ENCODE results near the gene DDX41.
"Not testable (repeated sequence)": the region's sequence is repeated elsewhere in the genome, so short reads cannot be mapped to it uniquely, and the experiment has no call there.

Gene DDX41

GRCh38 chr5:177516601-177517568 is at the start of gene DDX41:
TSS of gene DDX41 (minus strand) at chr5:177516961. CDS start at chr5:177516945, 16 bp downstream.
- peak; percentile 95 for DNase-seq

GRCh38 chr5:177565046-177565445 is 48.3 kb upstream of the DDX41 start:
- no peak for DNase-seq

GRCh38 chr5:177559446-177559941 is 42.7 kb upstream of the DDX41 start:
- not testable (repeated sequence) for DNase-seq

GRCh38 chr5:177557796-177558195 is 41.0 kb upstream of the DDX41 start:
- no peak for DNase-seq

- no peak for DNase-seq
Measured at GRCh38 chr5:177557041-177557647, 40.4 kb upstream of the DDX41 start.

GRCh38 chr5:177555665-177556064 is 38.9 kb upstream of the DDX41 start:
- no peak for DNase-seq

- no peak for DNase-seq
Measured at GRCh38 chr5:177555228-177555627, 38.5 kb upstream of the DDX41 start.

- peak; percentile 76 for DNase-seq
Measured at GRCh38 chr5:177554474-177555111, 37.8 kb upstream of the DDX41 start, which contains the start of gene FAM193B. TSS of gene FAM193B (minus strand) at chr5:177554563. CDS start at chr5:177554458, 105 bp downstream.

GRCh38 chr5:177553671-177554429 is 37.1 kb upstream of the DDX41 start:
- DNase-seq: no peak

- DNase-seq: no peak
Measured at GRCh38 chr5:177552839-177553455, 36.2 kb upstream of the DDX41 start.

GRCh38 chr5:177550122-177550521 is 33.4 kb upstream of the DDX41 start:
- no peak for DNase-seq

- no peak for DNase-seq
Measured at GRCh38 chr5:177548495-177548894, 31.7 kb upstream of the DDX41 start.

- no peak for DNase-seq
Measured at GRCh38 chr5:177547736-177548135, 31.0 kb upstream of the DDX41 start.

GRCh38 chr5:177546258-177546741 is 29.5 kb upstream of the DDX41 start:
- DNase-seq: no peak

GRCh38 chr5:177545487-177546257 is 28.9 kb upstream of the DDX41 start:
- DNase-seq: no peak

- DNase-seq: no peak
Measured at GRCh38 chr5:177542816-177543465, 26.2 kb upstream of the DDX41 start.

- DNase-seq: no peak
Measured at GRCh38 chr5:177540438-177540837, 23.7 kb upstream of the DDX41 start.

GRCh38 chr5:177539411-177539810 is 22.6 kb upstream of the DDX41 start:
- DNase-seq: no peak

- no peak for DNase-seq
Measured at GRCh38 chr5:177538876-177539275, 22.1 kb upstream of the DDX41 start.

Data from NCI-H2227 treated with DMSO at 0.1 percent for 48 hours (cell line).